HG03095 (cell line): ENCODE data around the gene ANKS1A.
"Not testable (repeated sequence)": the region's sequence is repeated elsewhere in the genome, so short reads cannot be mapped to it uniquely, and the experiment has no call there.

Experiments
- ATAC-seq: cut with Tn5 transposase; IDR thresholded peaks from one replicate; pipeline ENCODE4 v1.9.1; 2021; ENCODE audit warnings: moderate library complexity; ENCODE audit not compliant: unreplicated experiment

ANKS1A gene

GRCh38 chr6:34919651-34920050 lies 30.6 kb downstream of the ANKS1A start:
- no peak for ATAC-seq

GRCh38 chr6:34920097-34920496 lies 31.0 kb downstream of the ANKS1A start:
- ATAC-seq: no peak

- no peak for ATAC-seq
These were observed 33.2 kb downstream of the ANKS1A start for GRCh38 chr6:34922177-34922663.

GRCh38 chr6:34924831-34925625 lies 36.0 kb downstream of the ANKS1A start:
- no peak for ATAC-seq

GRCh38 chr6:34926655-34927054 lies 37.6 kb downstream of the ANKS1A start:
- no peak for ATAC-seq

- ATAC-seq: no peak
These were observed 39.2 kb downstream of the ANKS1A start for GRCh38 chr6:34928220-34928619.

GRCh38 chr6:34928695-34929094 lies 39.6 kb downstream of the ANKS1A start:
- ATAC-seq: no peak

- no peak for ATAC-seq
These were observed 40.4 kb downstream of the ANKS1A start for GRCh38 chr6:34929241-34929978.

GRCh38 chr6:34930221-34930620 lies 41.2 kb downstream of the ANKS1A start:
- ATAC-seq: no peak

GRCh38 chr6:34932202-34932601 lies 43.1 kb downstream of the ANKS1A start:
- not testable (repeated sequence) for ATAC-seq

- no peak for ATAC-seq
These were observed 45.5 kb downstream of the ANKS1A start for GRCh38 chr6:34934516-34934915.

- ATAC-seq: no peak
These were observed 49.2 kb downstream of the ANKS1A start for GRCh38 chr6:34938268-34938667.

- no peak for ATAC-seq
These were observed 51.0 kb downstream of the ANKS1A start for GRCh38 chr6:34940030-34940434.

- ATAC-seq: no peak
These were observed 52.4 kb downstream of the ANKS1A start for GRCh38 chr6:34941421-34941820.

GRCh38 chr6:34945317-34945716 lies 56.3 kb downstream of the ANKS1A start:
- no peak for ATAC-seq

- ATAC-seq: no peak
These were observed 58.5 kb downstream of the ANKS1A start for GRCh38 chr6:34947561-34947960.

GRCh38 chr6:34949636-34950035 lies 60.6 kb downstream of the ANKS1A start:
- no peak for ATAC-seq

- ATAC-seq: no peak
These were observed 61.8 kb downstream of the ANKS1A start for GRCh38 chr6:34950849-34951248.

- no peak for ATAC-seq
These were observed 62.7 kb downstream of the ANKS1A start for GRCh38 chr6:34951731-34952130.

GRCh38 chr6:34953061-34954025 lies 64.3 kb downstream of the ANKS1A start:
- no peak for ATAC-seq

- ATAC-seq: no peak
These were observed 66.4 kb downstream of the ANKS1A start for GRCh38 chr6:34955442-34955841.
